GM12878 (cell line): ENCODE results near the gene ULK4.

Experiments used
- CTCF ChIP-seq, 3 experiments: IDR thresholded peaks in 2 of 3; conservative IDR thresholded peaks in 1 of 3; 2 replicates each; pipeline ENCODE4 v1.5.1; 2011; ENCODE audit warnings: low read depth in 3 of 3, low read length in 3 of 3, mild to moderate bottlenecking in 3 of 3, control low read depth in 2 of 3, moderate library complexity in 2 of 3, inconsistent platforms in 1 of 3, mixed read lengths in 1 of 3; ENCODE audit not compliant: control insufficient read depth in 2 of 3, insufficient read depth in 1 of 3; ENCODE audit errors: extremely low read depth in 1 of 3
- ETV6 ChIP-seq, 2 experiments: fragments of 450-650 bp in 1 of 2; IDR thresholded peaks in 1 of 2; conservative IDR thresholded peaks in 1 of 2; 2 replicates each; pipeline ENCODE4 v1.6.1; 2014; ENCODE audit warnings: antibody characterized with exemption in 1 of 2, borderline replicate concordance in 1 of 2, low read depth in 1 of 2, mild to moderate bottlenecking in 1 of 2, moderate library complexity in 1 of 2
- FOXK2 ChIP-seq: fragments of 450-650 bp; IDR thresholded peaks from 2 replicates; pipeline ENCODE4 v1.6.1; 2017; ENCODE audit warnings: mild to moderate bottlenecking, moderate library complexity
- GABPA ChIP-seq: IDR thresholded peaks from 2 replicates; pipeline ENCODE4 v1.6.1; 2014; ENCODE audit warnings: antibody characterized with exemption, low read depth, mild to moderate bottlenecking, inconsistent platforms
- NFIC ChIP-seq: IDR thresholded peaks from 2 replicates; pipeline ENCODE4 v1.6.1; 2012; ENCODE audit warnings: low read depth, mild to moderate bottlenecking, inconsistent platforms, low read length, moderate library complexity
- PAX5 ChIP-seq: IDR thresholded peaks from 2 replicates; pipeline ENCODE4 v1.6.1; 2011; ENCODE audit warnings: low read depth, low read length, borderline replicate concordance
- POLR2A ChIP-seq: IDR thresholded peaks from 2 replicates; pipeline ENCODE4 v1.6.1; 2011; ENCODE audit warnings: low read depth, mild to moderate bottlenecking, low read length
- POLR2AphosphoS5 ChIP-seq: IDR thresholded peaks from 2 replicates; pipeline ENCODE4 v1.6.1; 2011; ENCODE audit warnings: mild to moderate bottlenecking, low read length, inconsistent platforms
- SMAD1 ChIP-seq: fragments of 450-650 bp; IDR thresholded peaks from 2 replicates; pipeline ENCODE4 v1.6.1; 2018; ENCODE audit warnings: mild to moderate bottlenecking, low read depth; ENCODE audit not compliant: partially characterized antibody
- YY1 ChIP-seq: IDR thresholded peaks from 2 replicates; pipeline ENCODE4 v1.6.1; 2011; ENCODE audit warnings: low read depth, mild to moderate bottlenecking, low read length
- ZBED1 ChIP-seq: IDR thresholded peaks from 2 replicates; pipeline ENCODE4 v1.6.1; 2016; ENCODE audit warnings: borderline replicate concordance

GRCh38 chr3:41250825-41251224 is 711.1 kb downstream of the ULK4 start:
- TF ChIP-seq ETV6 (conservative IDR thresholded peaks at IDR 0.05 in 1 of 2, IDR thresholded peaks at IDR 0.05 in 1 of 2; ENCODE audit: borderline replicate concordance in 1 of 2, low read depth in 1 of 2) (no peak), POLR2AphosphoS5 (no peak), NFIC (no peak), FOXK2 (no peak), YY1 (no peak), PAX5 (no peak), GABPA (no peak), CTCF (IDR thresholded peaks at IDR 0.05 in 2 of 3, conservative IDR thresholded peaks at IDR 0.05 in 1 of 3; ENCODE audit: control insufficient read depth in 2 of 3, extremely low read depth in 1 of 3, insufficient read depth in 1 of 3, low read depth in 3 of 3, low read length in 3 of 3) (no peak), ZBED1 (no peak), SMAD1 (no peak), POLR2A (no peak)
